Spleen (tissue), 11 donors: Measurements from ENCODE around the gene MYL5. TPM values are rescaled to one million over a fixed set of nuclear protein-coding genes. Genes with fewer than 3 reads are reported as not detected.

Experiments
- DNase-seq: peaks from one replicate; pipeline ENCODE4 v3.0.0-alpha.2; 2020
- H3K27ac ChIP-seq, 8 donors: fragments of 200-600 bp; sonication (generic) in 7 of 8; 1 replicate in 4 of 8; 2 replicates in 4 of 8; pipeline versions ENCODE4 v1.5.0 to v1.8.0; 2016 to 2021; ENCODE audit warnings: inconsistent platforms in 4 of 8, mild to moderate bottlenecking in 4 of 8, moderate library complexity in 1 of 8
- H3K27me3 ChIP-seq, 7 donors: fragments of 200-600 bp; sonication (generic) in 6 of 7; replicated peaks in 1 of 7; 1 replicate in 4 of 7; 2 replicates in 3 of 7; pipeline versions ENCODE4 v1.5.0 to v1.8.0; 2016 to 2021; ENCODE audit warnings: inconsistent platforms in 3 of 7, mild to moderate bottlenecking in 1 of 7
- H3K36me3 ChIP-seq, 6 donors: fragments of 200-600 bp; sonication (generic) in 5 of 6; 1 replicate in 4 of 6; 2 replicates in 2 of 6; pipeline versions ENCODE4 v1.5.0 to v1.8.0; 2016 to 2021; ENCODE audit warnings: inconsistent platforms in 2 of 6
- H3K4me1 ChIP-seq, 6 donors: fragments of 200-600 bp; sonication (generic) in 5 of 6; 1 replicate in 3 of 6; 2 replicates in 3 of 6; pipeline versions ENCODE4 v1.5.0 to v1.8.0; 2016 to 2021; ENCODE audit warnings: inconsistent platforms in 3 of 6
- H3K4me3 ChIP-seq, 8 donors: fragments of 200-600 bp; sonication (generic) in 7 of 8; 1 replicate in 4 of 8; 2 replicates in 4 of 8; pipeline versions ENCODE4 v1.5.0 to v1.8.0; 2016 to 2021; ENCODE audit warnings: inconsistent platforms in 4 of 8, mild to moderate bottlenecking in 4 of 8, moderate library complexity in 2 of 8
- H3K9me3 ChIP-seq, 8 donors: fragments of 200-600 bp; sonication (generic) in 7 of 8; 1 replicate in 4 of 8; 2 replicates in 4 of 8; pipeline versions ENCODE4 v1.5.0 to v1.8.0; 2016 to 2021; ENCODE audit warnings: inconsistent platforms in 4 of 8
- POLR2A ChIP-seq, 3 donors: fragments of 450-650 bp; IDR thresholded peaks; one replicate each; pipeline ENCODE4 v1.5.1; 2017; ENCODE audit warnings: antibody characterized with exemption in 3 of 3, mild to moderate bottlenecking in 1 of 3
- POLR2AphosphoS5 ChIP-seq, 3 donors: sonication (generic); formaldehyde crosslinking; IDR thresholded peaks; one replicate each; pipeline ENCODE4 v1.5.1; 2017; ENCODE audit warnings: antibody characterized with exemption in 3 of 3
- WGBS, 5 donors: extraction: QIAGEN DNeasy Blood & Tissue Kit in 3 of 5; methylation state at CpG; one replicate each; pipeline versions ENCODE4 v1.1.5 to v1.1.7; 2013 to 2018; 5-methylcytosine and 5-hydroxymethylcytosine counted together
- intact Hi-C: fragments of 100-400 bp; cut with DNase I; formaldehyde crosslinking; loops from one replicate; pipeline ENCODE4 v1.15.0; 2023; ENCODE audit warnings: low total_unique reads
- polyA plus RNA-seq, 3 donors: library from polyadenylated mRNA; stranded (reverse); fragments of 200-250 nt; gene quantifications; one replicate each; pipeline ENCODE4 v1.2.1, GENCODE V29; 2013
- total RNA-seq, 7 donors: library from RNA; depleted of rRNA in 3 of 7; stranded (reverse); fragments of >200 nt in 3 of 7; fragmentation: NEBNext Ultra II Directional in 4 of 7; extraction: Animal tissue kit (Norgen Biotek cat#: 25700) in 4 of 7; gene quantifications; one replicate each; pipeline versions ENCODE4 v1.1.0 to v1.2.1, GENCODE V29; 2016 to 2021
- TF ChIP-seq, protein P1 (sequence below), 11 experiments: fragments of 200-600 bp in 7 of 11; fragments of 450-650 bp in 4 of 11; sonication (generic) in 4 of 11; IDR thresholded peaks in 8 of 11; conservative IDR thresholded peaks in 3 of 11; 1 replicate in 7 of 11; 2 replicates in 4 of 11; pipeline versions ENCODE4 v1.4.0 to v1.8.0; 2016 to 2021; ENCODE audit warnings: antibody characterized with exemption in 11 of 11, inconsistent platforms in 4 of 11, mild to moderate bottlenecking in 1 of 11
- donor health status: healthy with polysubstance abuse.
- donor health status: DM: no; HTN: no; CAD: no; lungs with moderate emphysema.
- donor health status: DM: no; HTN: no; CAD: no.
- donor health status: Bipolar disorder and iron deficiency.
- donor health status: healthy.
- donor health status: DM: no; HTN: no; CAD: no.
- donor health status: DM: yes; HTN: yes; CAD: no.

The MYL5 gene
- total and polyA plus RNA-seq, 10 donors: 9.2 to 32.6 (median 19.2) TPM

DNA sequence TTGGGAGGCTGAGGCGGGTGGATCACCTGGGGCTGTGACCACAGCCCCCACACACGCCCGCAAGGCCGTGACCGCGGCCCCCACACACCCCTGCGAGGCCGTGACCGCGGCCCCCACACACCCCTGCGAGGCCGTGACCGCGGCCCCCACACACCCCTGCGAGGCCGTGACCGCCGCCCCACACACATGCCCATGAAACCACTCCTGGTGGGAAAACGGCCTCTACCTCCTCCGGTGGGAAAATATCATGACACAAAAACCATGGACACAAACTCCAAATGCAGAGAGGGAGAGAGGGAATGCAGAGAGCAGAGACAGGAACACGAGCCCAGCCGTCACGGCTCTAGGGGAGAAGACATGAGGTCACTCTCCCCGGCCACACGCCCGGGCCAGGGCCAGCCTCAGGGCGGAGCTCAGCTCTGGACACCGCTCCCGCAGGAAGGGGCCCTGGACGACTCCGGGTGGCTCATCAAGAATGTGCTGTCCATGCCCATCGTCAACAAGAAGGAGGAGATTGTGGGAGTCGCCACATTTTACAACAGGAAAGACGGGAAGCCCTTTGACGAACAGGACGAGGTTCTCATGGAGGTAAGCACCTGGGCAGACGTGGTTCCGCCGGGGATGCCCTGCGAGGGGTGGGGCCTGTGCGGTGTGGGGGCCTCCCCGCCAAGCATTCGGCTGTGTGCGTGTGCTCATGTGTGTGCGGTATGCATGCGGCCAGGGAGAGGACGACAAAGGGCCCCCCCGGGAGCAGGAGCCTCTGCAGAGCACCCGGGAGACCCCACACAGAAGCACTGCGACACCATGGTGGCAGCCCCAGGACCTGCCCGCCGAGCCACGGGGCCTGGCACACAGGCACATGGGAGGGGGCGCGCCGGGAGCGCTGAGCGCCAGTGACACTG, 17.7 kb upstream of the MYL5 start:
- Histone ChIP-seq H3K4me3 (no peak overlapping the region), H3K4me1 (no peaks in the 10 kb centered on the region), H3K27me3 (peaks cover 0 to 14% (median 0%) of the 10 kb centered on the region in 7 donors), H3K27ac (no peak overlapping the region), H3K36me3 (peaks cover 0 to 5% (median 0%) of the 10 kb centered on the region in 6 donors), H3K9me3 (no peaks in the 10 kb centered on the region)
- peak; percentile 71 for DNase-seq
- intact Hi-C loops: no loop called here
- TF ChIP-seq POLR2AphosphoS5 (IDR thresholded peaks at IDR 0.05) (no peak), POLR2A (IDR thresholded peaks at IDR 0.05) (no peak)
- TF ChIP-seq, protein P1, sequence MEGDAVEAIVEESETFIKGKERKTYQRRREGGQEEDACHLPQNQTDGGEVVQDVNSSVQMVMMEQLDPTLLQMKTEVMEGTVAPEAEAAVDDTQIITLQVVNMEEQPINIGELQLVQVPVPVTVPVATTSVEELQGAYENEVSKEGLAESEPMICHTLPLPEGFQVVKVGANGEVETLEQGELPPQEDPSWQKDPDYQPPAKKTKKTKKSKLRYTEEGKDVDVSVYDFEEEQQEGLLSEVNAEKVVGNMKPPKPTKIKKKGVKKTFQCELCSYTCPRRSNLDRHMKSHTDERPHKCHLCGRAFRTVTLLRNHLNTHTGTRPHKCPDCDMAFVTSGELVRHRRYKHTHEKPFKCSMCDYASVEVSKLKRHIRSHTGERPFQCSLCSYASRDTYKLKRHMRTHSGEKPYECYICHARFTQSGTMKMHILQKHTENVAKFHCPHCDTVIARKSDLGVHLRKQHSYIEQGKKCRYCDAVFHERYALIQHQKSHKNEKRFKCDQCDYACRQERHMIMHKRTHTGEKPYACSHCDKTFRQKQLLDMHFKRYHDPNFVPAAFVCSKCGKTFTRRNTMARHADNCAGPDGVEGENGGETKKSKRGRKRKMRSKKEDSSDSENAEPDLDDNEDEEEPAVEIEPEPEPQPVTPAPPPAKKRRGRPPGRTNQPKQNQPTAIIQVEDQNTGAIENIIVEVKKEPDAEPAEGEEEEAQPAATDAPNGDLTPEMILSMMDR (IDR thresholded peaks at IDR 0.05 in 8 of 11, conservative IDR thresholded peaks at IDR 0.05 in 3 of 11): no peak
- 77 to 81% (median 80%) methylated on average over 39 to 58 of the region's 58 CpGs for WGBS, 5 donors

DNA sequence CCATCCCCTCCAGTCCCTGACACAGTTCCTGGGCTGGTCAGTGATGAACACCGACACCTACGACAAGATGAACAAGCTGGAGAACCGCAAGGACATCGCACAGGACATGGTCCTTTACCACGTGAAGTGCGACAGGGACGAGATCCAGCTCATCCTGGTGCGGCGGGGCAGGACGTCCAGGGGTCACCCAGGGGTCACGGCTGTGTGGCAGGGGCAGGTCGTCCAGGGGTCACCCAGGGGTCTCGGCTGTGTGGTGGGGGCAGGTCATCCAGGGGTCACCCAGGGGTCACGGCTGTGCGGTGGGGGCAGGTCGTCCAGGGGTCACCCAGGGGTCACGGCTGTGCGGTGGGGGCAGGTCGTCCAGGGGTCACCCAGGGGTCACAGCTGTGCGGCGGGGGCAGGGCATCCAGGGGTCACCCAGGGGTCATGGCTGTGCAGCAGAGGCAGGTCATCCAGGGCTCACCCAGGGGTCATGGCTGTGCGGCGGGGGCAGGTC, 17.0 kb upstream of the MYL5 start:
- intact Hi-C loops: no loop called here
- H3K27ac ChIP-seq: no peak overlapping the region
- H3K27me3 ChIP-seq: peaks cover 0 to 11% (median 0%) of the 10 kb centered on the region in 7 donors
- no peak for DNase-seq
- peaks cover 0 to 8% (median 0%) of the 10 kb centered on the region in 6 donors for H3K36me3 ChIP-seq
- TF ChIP-seq, protein P1 (IDR thresholded peaks at IDR 0.05 in 8 of 11, conservative IDR thresholded peaks at IDR 0.05 in 3 of 11): no peak
- TF ChIP-seq POLR2A (IDR thresholded peaks at IDR 0.05): no peak
- no peak for TF ChIP-seq POLR2AphosphoS5 (IDR thresholded peaks at IDR 0.05)
- 86 to 91% (median 87%) methylated on average over 6 to 23 of the region's 23 CpGs for WGBS, 5 donors
- H3K4me1 ChIP-seq: peaks cover 0 to under 1% (median 0%) of the 10 kb centered on the region in 6 donors
- no peak overlapping the region for H3K4me3 ChIP-seq
- H3K9me3 ChIP-seq: no peaks in the 10 kb centered on the region

DNA sequence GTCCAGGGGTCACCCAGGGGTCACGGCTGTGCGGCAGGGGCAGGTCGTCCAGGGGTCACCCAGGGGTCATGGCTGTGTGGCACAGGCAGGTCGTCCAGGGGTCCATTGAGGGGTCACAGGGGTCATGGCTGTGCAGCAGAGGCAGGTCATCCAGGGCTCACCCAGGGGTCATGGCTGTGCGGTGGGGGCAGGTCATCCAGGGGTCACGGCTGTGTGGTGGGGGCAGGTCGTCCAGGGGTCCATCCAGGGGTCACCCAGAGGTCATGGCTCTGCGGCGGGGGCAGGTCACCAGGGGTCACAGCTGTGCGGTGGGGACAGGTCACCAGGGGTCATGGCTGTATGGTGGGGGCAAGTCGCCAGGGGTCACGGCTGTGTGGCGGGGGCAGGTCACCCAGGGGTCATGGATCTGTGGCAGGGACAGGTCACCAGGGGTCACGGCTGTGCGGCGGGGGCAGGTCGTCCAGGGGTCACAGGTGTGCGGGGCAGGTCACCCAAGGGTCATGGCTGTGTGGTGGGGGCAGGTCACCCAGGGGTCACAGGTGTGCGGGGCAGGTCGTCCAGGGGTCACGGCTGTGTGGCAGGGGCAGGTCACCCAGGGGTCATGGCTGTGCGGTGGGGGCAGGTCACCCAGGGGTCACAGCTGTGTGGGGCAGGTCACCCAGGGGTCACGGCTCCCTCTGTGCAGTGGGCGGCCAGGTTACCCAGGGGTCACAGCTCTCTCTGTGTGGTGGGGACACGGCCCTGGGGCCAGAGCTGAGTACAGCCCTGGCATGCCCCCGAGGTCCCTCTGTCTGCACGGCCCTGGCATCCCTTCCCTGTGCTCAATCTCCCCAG, 16.3 kb upstream of the MYL5 start:
- peaks cover 0 to 11% (median 0%) of the 10 kb centered on the region in 7 donors for H3K27me3 ChIP-seq
- H3K9me3 ChIP-seq: no peaks in the 10 kb centered on the region
- DNase-seq: peak; percentile 68
- peaks cover 0 to 8% (median 0%) of the 10 kb centered on the region in 6 donors for H3K36me3 ChIP-seq
- intact Hi-C loops: no loop called here
- TF ChIP-seq POLR2AphosphoS5 (IDR thresholded peaks at IDR 0.05) (peak in 1 of 3 donors; percentile 16), POLR2A (IDR thresholded peaks at IDR 0.05) (no peak)
- H3K4me1 ChIP-seq: peaks cover 2 to 7% (median 3%) of the 10 kb centered on the region in 6 donors
- H3K4me3 ChIP-seq: no peak overlapping the region
- no peak overlapping the region for H3K27ac ChIP-seq
- 79 to 93% (median 85%) methylated on average over 12 to 27 of the region's 27 CpGs for WGBS, 5 donors
